Upper lobe of left lung (tissue), 4 donors: ENCODE results near the gene FUT6.

Experiments used
- CTCF ChIP-seq, 6 experiments: fragments of 450-650 bp in 4 of 6; fragments of 200-600 bp in 2 of 6; sonication (generic) in 2 of 6; IDR thresholded peaks; one replicate each; pipeline ENCODE4 v1.5.1; 2016 to 2019; ENCODE audit warnings: antibody characterized with exemption in 6 of 6
- POLR2A ChIP-seq, 4 donors: fragments of 450-650 bp; IDR thresholded peaks; one replicate each; pipeline ENCODE4 v1.5.1; 2016 to 2017; ENCODE audit warnings: antibody characterized with exemption in 4 of 4, mild to moderate bottlenecking in 2 of 4

DNA sequence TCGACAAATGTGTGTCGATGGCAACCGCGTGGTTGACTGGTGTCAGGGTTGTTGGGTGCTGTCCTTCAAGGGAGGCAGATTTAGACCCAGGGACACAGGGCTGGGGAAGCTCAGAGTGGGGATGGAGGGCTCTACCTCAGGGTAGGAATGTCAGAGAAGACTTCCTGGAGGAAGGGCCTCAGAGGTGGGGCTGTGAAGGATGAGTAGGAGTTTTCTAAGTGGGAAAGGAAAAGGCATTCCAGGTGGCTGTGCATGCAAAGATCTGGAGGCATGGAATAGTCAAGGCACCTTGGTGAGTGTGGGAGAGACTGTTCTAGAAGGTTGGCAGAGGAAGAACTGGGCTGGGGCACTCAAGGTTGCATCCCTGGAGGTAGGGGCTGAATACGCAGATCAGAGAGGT is 32.6 kb downstream of the FUT6 start:
- no peak for TF ChIP-seq CTCF (IDR thresholded peaks at IDR 0.05)
- TF ChIP-seq POLR2A (IDR thresholded peaks at IDR 0.05): no peak
